Myocyte (in vitro differentiated cells): ENCODE results near the gene NKAIN4. TPM values are rescaled to one million over a fixed set of nuclear protein-coding genes. Genes with fewer than 3 reads are reported as not detected.
A peak's percentile ranks its signal among the peaks of the same experiment; 100 is the strongest.

Experiments used
- DNase-seq: peaks from one replicate; pipeline ENCODE4 v3.0.0-alpha.2; 2012; ENCODE audit warnings: low read depth
- total RNA-seq: library from RNA; depleted of rRNA; stranded (reverse); fragments of >200 nt; gene quantifications from 2 replicates; pipeline ENCODE4 v1.2.3, GENCODE V29; 2014

Gene NKAIN4
- total RNA-seq, 1 donor from 2014 or later, result not detected

DNA sequence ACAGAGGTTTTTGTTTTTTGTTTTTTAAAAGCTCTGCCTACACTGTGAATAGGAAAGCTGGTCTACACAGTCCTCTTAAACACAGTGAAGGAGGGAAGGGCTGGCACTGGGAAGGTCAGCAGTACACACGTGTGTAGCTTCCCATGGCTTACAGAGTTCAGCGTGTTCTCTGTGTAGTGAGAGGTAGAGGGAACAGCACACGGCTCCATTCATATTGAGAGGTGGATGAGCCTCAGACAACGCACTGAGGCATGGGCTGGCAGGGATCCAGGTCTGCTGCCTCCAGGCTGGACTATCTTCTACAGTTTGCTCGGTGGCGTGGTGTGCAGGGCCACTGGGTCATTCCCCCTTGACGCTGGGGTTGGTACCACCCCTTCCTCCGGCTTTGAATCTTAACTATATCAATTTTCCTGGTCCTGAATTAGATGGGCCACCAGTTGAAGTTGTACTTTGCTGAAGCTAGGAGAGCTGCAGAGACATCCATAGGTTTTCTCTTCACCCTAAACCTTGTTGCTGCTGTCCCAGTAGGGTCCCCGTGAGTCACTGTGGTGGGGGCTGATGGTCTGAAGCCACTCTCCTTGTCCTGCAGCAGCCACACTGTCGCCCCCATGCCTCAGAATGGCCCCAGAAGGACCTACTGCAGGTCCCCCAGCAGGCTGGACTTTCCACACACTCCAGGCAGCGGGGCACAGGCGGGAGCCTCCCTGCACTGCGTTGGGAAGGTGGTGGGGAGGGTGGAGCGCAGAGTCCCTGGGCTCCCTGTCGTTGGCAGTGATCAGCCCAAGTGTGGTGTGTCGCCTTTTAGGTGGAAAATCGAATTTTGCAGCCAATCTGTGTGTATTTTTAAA, 20.3 kb upstream of the NKAIN4 start:
- DNase-seq, result no peak

DNA sequence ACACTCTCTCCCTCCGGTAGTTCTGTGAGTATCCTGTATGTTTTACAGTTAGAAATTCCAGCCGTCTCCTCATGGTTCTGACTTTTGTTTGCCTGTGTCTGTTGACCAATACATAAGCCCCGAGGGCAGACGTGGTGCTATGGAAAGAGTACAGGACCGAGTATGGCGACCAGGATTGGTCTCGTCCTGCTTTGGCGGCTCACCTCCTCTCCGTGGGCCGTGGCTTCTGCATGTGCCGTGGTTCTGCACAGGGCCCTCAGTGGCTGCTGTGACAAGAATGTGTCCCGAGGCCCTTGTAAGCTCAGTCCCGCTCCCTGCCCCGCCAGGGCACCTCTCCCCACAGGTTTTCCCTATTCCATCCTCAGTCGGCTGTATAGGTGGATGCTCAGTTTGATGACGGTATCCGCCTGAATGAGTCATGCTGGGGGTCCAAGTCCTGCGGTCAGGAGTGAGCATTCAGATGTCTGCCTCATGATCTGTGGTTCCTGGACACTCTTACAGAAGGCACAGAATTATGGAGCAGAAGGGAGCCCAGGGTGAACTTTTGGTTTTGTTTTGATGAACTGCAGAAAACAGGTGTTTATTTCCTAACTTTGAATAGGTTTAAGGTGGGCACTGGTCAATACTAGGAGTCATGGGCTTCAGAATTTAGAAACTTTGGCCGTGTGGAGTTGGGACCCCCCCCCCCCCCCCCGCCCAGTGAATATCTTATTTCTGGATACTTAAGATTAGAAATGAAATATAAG, 19.5 kb upstream of the NKAIN4 start:
- DNase-seq, result peak; percentile 71

DNA sequence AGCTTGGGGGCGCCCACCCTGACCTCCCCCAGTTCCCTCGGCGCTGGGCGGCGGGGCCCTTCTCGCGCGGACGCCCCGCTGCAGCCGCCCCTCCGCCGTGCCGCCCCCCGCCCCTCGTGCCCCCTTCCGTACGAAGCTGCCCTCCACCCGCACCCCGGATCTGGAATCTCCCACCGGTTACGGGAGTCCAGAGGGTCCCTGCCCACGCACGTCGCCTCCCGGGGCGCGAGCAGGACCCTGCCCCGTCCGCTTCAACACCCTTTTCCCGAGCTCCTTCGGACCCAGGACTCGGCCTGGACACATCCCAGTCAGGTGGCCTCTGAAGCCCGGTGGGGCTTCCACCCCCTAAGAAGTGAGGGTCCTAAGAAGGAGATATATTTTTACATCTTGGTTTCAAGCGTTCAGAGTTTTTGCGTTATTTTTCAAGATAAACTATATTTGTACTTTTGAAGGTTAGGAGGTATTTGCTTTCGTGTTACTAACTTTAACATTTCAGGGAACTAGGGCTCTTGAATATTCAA, 18.9 kb upstream of the NKAIN4 start:
- no peak for DNase-seq

DNA sequence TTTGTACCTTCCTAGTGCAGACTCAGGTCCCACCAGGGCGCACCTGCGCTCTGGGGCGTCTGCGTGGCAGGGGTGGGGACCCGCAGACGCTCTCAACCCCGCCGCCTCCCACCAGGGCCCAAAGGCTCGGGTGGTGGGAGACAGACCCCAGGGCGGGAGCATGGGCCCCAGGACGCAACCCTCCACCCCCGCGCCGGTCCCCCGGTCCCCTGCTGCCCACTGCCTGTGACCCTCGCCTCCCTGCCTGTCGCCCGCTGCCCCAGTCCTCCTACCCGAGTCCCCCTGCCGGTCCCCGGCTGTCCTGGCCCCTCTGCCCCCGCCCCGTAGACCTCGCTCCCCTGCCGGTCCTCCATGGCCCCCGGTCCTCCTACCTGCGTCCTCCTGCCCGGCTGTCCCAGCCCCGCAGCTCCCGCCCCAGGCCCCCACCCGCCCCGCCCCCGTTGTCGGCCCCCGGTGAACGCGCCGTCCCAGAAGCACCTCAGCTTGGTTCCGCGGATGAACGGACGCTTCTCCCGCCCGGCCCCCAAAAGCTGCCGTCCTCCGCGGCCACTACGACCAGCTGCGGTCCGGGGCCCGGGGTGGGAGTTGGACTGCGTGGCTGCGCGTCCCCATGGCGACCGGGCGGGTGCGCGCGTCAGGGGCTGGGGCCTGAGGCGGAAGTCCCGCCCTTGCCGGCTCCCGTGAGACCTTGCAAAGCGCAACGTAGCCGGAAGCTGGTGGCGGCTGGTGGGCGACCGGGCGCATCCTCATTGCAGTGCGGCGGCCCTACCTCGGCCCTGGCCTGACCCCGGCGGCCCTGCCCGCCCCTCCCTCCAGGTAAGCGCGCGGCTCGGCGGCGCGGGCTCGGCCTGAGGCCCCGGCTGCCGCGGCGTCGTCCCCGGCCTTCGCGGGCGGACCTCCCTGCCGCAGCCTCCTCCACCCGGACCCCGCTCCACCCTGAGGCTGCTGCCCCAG, 18.1 kb upstream of the NKAIN4 start, which contains the start of gene ARFGAP1:
Gene ARFGAP1 (plus strand): TSS at position 709 of the 954 bp plus-strand sequence. CDS start 2,768 bp downstream, outside the sequence.
- DNase-seq, result peak; percentile 91

DNA sequence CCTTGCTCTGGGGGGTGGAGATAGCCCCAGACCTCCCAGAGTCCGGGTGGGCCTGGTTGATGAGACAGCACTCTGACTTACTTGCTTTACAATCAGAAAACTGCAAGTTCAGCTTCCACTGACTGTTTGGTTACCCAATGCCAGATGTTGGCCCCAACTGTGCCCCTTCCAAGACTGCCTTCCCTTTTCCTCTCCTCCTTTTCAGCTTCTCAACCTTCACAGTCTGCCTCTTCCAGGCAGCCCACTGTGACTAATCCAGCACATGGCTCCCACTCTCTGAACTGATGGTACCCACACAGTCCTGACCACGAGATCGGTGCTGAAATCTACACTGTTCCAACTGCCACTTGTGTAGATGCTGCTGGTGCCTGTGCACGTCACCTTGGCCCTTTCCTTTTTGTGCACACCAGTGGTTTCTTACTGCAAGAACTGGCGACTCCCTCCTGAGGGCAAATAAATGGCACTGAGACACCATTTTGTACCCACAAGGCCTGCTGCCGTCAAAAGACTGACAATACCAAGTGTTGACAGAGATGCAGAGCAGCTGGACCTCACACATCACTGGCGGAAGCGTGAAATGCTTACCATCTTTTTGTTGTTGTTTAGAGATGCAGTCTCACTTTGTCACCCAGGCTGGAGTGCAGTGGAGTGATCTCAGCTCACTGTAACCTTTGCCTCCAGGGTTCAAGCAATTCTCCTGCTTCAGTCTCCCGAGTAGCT, 16.5 kb upstream of the NKAIN4 start:
- DNase-seq, result no peak

DNA sequence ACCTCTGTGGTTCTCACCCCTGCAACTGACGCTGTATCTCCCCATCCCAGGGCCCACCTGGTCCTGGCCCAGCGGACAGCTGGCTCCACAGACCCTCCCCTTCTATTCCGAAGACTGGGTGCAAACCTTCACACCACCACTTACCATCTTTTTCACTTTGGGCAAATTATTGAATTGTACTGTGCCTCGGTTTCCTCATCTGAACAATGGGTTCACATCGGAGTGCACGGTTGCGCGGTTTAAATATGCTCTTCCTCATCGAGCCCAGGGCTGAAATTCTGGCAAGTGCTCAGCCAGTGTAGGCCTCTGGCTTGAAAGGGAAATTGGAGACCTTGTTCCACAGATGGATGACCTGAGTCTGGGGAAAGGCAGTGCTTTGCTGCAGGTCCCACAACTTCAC, 15.5 kb upstream of the NKAIN4 start:
- DNase-seq, result no peak

DNA sequence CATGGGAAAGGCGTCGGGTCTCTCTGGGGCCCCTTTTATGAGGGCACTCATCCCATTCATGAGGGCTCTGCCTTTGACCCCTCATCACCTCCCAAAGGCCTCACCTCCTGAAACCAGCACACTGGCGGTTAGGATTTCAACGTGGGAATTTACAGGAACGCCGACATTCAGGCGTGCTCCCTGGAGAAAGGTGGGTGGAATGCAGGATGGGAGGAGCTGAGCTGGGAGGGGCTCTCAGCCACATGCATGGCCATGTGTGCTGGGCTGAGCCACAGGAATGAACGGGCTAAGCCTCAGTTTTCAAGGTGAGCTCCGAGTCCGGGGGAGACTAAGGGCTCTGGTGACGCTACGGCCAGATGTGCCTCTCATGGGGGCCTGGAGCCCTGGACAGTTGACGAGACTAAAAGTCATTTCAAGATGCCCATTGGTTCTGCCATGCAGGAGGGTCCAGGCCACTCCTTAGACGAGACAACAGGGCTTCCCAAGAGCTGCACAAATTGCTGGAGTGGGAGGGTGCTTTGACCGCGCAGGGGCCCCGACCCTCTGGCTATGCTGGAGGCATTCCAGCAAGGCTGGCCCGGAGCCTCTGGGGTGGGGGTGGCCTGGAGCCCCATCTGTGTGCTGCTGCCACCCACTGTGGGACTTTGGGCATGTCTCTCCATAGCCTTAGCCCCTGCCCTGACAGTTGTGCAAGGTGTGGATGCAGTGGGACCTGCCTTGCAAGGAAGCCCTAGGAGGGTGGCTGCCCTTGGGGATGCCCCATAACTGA, 14.6 kb upstream of the NKAIN4 start:
- DNase-seq, result no peak

DNA sequence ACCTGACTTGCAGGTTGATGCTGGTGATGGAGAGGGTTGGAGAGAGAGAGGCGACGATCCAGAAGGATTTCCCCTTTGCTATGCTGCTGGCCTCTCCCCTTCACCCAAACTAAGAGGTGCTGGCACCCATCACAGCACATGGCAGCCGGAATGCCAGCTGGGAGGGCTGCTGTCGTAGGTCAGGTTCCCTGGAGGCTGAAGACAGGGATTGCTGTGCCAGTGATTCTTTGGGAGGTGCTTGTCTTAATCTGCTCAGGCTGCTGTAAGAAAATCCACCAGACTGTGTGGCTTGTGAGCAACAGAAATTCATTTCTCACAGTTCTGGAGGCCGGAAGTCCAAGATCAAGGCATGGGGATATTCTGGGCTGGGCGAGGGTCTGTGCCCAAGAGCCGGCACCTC, 14.0 kb upstream of the NKAIN4 start:
- peak; percentile 44 for DNase-seq

DNA sequence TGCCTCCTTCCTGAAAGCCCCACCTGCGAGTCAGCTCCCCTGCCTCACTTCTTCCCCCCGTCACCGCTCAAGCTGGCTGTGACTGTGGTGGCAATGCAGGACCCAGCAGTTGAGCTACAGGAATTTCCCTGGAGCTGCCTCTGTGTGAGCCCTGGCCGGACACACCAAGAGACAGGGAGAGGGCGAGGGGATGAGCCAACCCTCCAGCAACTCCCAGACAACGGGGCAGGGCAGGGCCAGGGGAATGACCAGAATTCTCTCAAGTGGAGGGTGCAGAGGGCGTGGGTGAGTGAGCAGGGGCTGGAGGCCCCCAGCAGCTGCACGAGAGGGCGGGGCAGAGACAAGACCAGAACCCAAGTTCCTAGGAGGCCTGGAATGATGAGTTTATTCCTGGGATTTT, 13.4 kb upstream of the NKAIN4 start:
- DNase-seq, result peak; percentile 88

DNA sequence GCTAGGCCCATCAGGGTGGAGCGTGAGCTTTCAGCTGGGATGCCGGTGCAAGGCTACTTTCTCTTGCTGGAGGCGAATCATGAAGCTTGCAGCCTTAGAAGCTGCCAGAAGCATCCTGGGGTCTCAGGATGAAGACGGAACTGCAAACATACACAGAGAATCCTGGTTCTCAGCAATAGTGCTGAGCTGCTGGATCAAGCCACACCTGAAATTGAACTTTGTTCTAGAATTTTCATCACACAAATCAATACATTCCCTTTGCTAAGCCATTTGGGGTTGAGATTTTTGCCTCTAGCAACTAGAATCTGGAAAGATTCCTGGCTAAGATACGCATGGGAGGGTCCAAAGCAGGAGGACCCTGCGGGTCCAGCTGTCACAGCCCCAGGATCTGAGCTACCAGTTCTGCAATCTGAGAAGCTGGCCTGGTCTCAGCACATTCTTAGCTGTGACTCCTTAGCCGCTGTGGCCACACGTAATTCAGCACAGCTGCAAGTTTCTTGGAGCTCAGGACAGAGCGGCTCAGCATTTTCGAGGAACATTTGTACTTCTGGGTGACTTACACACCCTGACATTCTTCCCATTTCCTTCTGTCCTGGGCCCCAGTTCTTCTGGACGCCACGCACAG, 11.7 kb upstream of the NKAIN4 start:
- DNase-seq, result peak; percentile 95

DNA sequence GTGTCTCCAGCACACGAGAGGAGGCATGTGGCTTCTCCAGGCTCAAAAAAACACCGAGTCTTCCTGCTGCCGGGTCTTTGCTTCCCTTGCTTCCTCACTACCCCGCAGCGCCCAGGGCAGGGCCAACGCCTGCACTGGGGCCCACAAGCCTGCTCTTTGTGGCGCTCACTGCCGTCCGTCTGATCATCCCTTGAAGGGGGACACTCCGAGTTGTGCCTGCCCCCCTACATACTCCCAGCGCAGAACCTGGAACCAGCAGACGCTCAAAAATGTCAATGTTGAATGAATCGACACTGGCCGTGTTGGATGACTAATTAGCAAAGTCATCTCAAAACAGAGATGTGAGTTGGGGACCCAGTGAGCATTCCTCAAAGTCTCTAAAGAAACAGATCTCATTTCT, 10.3 kb upstream of the NKAIN4 start:
- DNase-seq, result no peak

DNA sequence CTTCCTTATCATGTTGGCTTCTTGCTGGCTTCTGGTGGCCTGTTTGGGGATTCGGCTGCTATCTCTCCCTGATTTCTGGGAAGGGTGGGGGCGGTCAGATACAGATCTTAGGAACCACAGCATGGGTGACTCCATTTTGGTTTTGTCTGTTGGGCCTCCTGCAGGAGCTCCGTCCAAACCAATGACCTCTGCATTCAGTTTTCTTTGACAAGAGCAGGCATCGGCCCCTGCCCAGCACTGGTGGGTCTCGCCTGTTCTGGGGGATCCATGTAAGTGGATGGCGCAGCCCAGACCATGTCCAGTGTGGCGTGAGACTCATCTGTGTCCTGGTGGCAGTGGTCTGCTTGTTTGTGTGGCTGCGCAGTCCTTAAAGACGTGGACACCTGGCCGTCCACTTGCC, 9.7 kb upstream of the NKAIN4 start:
- DNase-seq, result no peak

DNA sequence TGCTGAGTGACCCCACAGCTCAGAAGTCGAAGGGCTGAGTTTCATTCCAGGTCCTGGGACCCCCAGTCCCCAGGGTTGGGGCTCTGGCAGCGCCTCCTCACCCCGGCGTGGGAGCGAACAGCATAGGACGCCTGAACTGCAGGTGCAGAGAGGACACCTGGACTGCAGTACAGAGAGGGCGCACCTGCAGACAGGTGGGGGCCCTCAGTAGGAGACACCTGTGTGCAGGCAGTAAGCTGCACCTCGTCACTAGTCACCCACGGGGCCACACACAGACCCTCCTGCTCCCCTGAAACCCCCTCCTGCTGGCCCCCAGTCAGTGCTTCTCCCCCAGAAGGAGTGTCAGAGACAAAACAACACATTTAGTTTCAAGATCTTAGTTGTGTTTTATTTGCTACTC, 8.6 kb upstream of the NKAIN4 start:
- no peak for DNase-seq

DNA sequence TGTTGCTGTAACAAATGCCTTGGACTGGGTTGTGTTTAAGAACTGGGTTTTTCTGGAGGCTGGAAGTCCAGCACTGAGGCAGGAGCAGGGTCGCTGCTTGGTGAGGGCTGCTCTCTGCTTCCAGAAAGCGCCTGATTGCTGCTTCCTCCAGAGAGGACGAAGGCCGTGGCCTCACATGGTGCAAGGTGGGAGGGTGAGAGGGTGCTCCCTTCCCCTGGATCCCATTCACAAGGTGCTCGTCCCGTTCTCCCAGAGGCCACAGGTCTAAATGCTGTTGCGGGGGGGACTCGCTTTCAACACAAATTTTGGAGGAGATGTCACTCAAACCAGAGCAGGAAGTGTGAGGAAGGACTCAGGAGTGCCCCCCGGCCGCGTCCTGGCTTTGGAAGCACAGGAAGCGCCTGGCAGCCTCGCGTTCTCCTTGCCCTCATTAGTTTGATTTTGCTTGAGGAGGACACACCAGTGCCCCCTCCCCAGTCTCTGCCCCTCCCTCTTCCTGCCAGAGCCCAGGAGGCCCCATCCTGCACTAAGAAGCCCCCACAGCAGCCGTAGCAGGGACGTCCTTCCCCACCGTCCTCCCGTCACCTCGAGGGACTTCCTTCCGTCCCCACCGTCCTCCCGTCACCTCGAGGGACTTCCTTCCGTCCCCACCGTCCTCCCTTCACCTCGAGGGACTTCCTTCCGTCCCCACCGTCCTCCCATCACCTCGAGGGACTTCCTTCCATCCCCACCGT, 7.7 kb upstream of the NKAIN4 start:
- DNase-seq, result no peak

DNA sequence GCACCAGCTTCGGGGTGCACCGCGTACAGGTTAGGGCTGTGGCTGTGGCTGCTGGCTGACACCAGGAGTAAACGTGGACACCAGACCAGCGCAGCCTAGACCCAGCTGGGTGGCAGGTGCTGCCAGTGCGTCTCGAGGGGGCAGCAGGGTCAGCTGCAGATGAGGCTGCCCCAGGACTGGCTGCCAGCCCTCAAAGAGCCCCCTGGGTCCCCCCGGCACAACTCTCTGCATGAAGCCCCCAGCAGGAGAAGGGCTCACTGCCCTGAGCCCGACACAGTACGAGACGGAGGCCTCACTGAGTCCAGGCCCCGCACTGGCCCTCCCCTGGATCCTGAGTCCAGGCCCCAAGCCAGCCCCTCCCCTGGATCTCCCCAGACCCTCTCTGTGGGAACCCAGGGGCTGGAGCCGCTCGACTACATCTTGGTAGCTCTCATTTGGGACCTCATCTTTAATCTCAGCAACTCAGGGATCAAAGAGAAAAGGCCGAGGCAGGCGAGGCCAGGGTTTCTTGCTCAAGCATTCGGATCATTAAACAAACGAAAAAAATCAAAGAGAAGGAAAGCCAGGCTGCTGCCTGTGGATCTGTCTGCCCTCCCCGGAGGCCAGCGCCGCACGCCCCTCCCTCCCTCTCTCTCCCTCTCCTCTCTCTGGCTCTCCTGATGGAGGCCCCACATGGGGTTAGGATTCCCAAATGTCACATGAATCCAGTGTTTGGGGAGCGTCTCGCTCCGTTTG, 7.0 kb upstream of the NKAIN4 start:
- DNase-seq, result no peak

DNA sequence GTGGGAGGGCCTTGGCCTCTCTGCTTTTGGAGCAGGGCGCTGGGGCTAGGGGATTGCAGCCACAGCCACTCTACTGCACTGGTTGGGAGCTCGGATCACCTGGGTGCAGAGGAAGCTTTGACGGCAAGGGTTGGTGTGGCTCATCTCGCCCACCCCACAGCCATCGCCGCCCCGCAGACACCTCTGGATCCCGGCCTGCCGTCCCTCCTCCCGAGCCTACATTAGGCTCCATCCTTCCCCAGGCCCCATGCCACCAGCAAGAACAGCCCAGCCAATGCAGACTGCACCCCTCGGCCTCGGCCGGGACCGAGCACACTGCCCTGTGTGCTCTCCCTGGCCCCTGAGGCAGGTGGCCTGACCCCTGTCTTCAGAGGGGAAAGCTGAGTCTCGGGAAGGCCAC, 6.3 kb upstream of the NKAIN4 start:
- no peak for DNase-seq

DNA sequence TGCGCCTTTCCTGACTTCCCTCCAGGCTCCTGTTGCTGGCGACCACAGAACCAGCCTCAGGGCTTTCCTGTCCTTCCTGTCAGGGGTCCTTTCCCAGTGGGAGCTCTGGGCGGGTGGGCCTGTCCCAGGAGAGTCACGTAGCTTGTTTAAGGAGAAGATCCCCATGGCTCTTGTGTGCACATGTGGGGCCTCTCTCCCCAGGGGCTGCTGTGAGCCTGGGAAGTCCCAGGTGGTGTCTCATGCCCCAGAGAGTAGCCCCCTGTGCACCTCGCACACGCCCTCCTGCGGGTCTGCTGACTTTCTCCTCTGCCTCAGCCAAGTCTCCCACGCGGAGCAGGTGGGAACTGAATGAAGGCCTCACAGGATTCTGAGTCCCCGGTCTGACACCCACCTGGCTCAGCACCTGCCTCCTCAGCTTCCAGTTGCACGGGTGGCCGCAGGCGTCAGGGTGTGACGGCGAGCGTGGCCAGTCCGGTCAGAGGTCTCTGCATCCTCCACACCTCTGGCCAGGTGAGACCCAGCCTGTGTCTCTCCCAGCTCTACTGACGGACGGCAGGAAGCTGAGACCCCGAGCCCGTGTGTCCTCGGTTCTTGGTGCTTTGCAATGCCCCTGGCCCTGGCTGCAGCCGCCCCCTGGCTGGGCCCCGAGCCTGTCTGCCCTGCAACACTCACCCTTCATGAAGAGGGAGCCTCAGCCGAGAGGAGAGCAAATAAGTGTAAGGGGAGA, 5.6 kb upstream of the NKAIN4 start:
- DNase-seq, result no peak
